Smooth muscle cell (in vitro differentiated cells): ENCODE data around the gene CCDC40. TPM values are rescaled to one million over a fixed set of nuclear protein-coding genes. Genes with fewer than 3 reads are reported as not detected.

Source experiments
- DNase-seq: peaks from one replicate; lab custom pipeline; 2025; ENCODE audit not compliant: unreplicated experiment; lab: John Stamatoyannopoulos, UW
- H2AFZ ChIP-seq: fragments of 200-600 bp; sonication (generic); 2 replicates; pipeline ENCODE4 v1.6.0; 2016; ENCODE audit warnings: antibody characterized with exemption, low read depth, mild to moderate bottlenecking
- H3F3A ChIP-seq: fragments of 200-600 bp; sonication (generic); 2 replicates; pipeline ENCODE4 v1.6.0; 2017; ENCODE audit warnings: antibody characterized with exemption, low read depth
- H3K27ac ChIP-seq: fragments of 200-600 bp; sonication (generic); 2 replicates; pipeline ENCODE4 v1.5.1; 2016; ENCODE audit warnings: low read depth, mild to moderate bottlenecking
- H3K27me3 ChIP-seq: fragments of 200-600 bp; sonication (generic); 2 replicates; pipeline ENCODE4 v1.6.1; 2016; ENCODE audit warnings: low read depth, mild to moderate bottlenecking
- H3K36me3 ChIP-seq: fragments of 200-600 bp; sonication (generic); 2 replicates; pipeline ENCODE4 v1.5.1; 2016; ENCODE audit warnings: low read depth
- H3K4me1 ChIP-seq: fragments of 200-600 bp; sonication (generic); 2 replicates; pipeline ENCODE4 v1.5.1; 2016; ENCODE audit warnings: low read depth
- H3K4me2 ChIP-seq: fragments of 200-600 bp; sonication (generic); 2 replicates; pipeline ENCODE4 v1.6.0; 2016; ENCODE audit warnings: mild to moderate bottlenecking
- H3K4me3 ChIP-seq: fragments of 200-600 bp; sonication (generic); 2 replicates; pipeline ENCODE4 v1.5.1; 2016; ENCODE audit warnings: mild to moderate bottlenecking
- H3K79me2 ChIP-seq: fragments of 200-600 bp; sonication (generic); 2 replicates; pipeline ENCODE4 v1.6.0; 2016; ENCODE audit warnings: low read depth, mild to moderate bottlenecking
- H3K9ac ChIP-seq: fragments of 200-600 bp; sonication (generic); 2 replicates; pipeline ENCODE4 v1.6.0; 2016; ENCODE audit warnings: low read depth
- H3K9me3 ChIP-seq: fragments of 200-600 bp; sonication (generic); replicated peaks from 2 replicates; pipeline ENCODE4 v1.5.1; 2016; ENCODE audit warnings: low read depth
- H4K20me1 ChIP-seq: fragments of 200-600 bp; sonication (generic); 2 replicates; pipeline ENCODE4 v1.6.0; 2016; ENCODE audit warnings: low read depth
- WGBS: methylation state at CpG from one replicate; pipeline ENCODE4 v1.1.7; 2016; ENCODE audit warnings: low lambda C conversion rate; 5-methylcytosine and 5-hydroxymethylcytosine counted together
- polyA plus RNA-seq: library from polyadenylated mRNA; unstranded; fragments of >200 nt; fragmentation: Nextera tagmentation; extraction: Ambion mirVana; gene quantifications from 2 replicates; pipeline ENCODE4 v1.2.1, GENCODE V29; 2016
- total RNA-seq: library from RNA; depleted of rRNA; stranded (reverse); fragments of >200 nt; gene quantifications from 2 replicates; pipeline ENCODE4 v1.2.3, GENCODE V29; 2014
- TF ChIP-seq, protein P1 (sequence below): fragments of 200-600 bp; sonication (generic); IDR thresholded peaks from 2 replicates; pipeline ENCODE4 v1.5.1; 2017; ENCODE audit warnings: borderline replicate concordance, mild to moderate bottlenecking, antibody characterized with exemption; ENCODE audit not compliant: insufficient read depth, poor library complexity, severe bottlenecking

Gene CCDC40
- total and polyA plus RNA-seq, 2 experiments from 2014 or later: 0.81 to 5.9 TPM

DNA sequence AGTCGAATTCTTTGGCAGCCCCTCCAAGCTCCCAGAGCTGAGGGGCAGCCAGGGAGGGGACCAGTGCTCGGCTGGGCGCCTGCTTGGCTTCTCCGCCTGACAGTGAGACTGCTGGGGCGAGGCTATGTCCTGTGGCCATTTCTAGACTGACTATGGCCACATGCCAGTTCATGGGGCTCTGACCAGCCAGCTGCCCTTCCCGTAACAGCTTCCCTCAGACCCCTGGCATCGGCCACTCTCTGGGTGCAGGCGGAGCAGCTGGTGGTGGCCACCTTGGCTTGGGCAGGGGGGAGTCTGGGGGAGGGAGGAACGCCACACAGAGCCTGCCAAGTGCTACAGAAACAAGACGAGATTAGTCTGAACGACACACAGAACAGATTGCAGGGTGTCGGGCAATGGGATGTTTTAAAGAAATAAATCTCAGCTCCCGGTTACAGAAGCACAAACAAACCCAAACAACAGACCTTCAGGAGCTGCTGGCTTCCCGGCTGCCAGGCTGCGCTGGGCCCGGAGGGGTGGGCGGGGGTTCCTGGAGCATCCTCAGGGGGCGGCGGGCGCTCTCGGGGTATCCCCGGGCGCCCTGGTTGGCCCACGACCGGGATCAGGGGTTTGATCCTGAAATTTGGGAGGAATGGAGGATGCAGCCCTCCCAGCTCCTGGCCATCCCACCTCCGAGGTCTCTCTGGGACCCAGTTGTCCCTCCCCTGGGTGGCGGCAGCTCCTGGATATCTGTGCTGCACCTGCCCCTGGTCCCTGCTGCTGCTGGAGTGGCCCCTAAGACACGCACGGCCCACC is 35.3 kb upstream of the CCDC40 start:
- peaks cover 3% of the 10 kb centered on the region for H3K79me2 ChIP-seq
- H4K20me1 ChIP-seq: peaks cover 37% of the 10 kb centered on the region
- no peak overlapping the region for H3K9ac ChIP-seq
- no peak overlapping the region for H3K27ac ChIP-seq
- no peaks in the 10 kb centered on the region for H3K9me3 ChIP-seq
- no peaks in the 10 kb centered on the region for H3F3A ChIP-seq
- TF ChIP-seq, protein P1, sequence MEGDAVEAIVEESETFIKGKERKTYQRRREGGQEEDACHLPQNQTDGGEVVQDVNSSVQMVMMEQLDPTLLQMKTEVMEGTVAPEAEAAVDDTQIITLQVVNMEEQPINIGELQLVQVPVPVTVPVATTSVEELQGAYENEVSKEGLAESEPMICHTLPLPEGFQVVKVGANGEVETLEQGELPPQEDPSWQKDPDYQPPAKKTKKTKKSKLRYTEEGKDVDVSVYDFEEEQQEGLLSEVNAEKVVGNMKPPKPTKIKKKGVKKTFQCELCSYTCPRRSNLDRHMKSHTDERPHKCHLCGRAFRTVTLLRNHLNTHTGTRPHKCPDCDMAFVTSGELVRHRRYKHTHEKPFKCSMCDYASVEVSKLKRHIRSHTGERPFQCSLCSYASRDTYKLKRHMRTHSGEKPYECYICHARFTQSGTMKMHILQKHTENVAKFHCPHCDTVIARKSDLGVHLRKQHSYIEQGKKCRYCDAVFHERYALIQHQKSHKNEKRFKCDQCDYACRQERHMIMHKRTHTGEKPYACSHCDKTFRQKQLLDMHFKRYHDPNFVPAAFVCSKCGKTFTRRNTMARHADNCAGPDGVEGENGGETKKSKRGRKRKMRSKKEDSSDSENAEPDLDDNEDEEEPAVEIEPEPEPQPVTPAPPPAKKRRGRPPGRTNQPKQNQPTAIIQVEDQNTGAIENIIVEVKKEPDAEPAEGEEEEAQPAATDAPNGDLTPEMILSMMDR: no peak
- 95% methylated on average over 27 of the region's 29 CpGs for WGBS
- H2AFZ ChIP-seq: no peak overlapping the region
- H3K4me1 ChIP-seq: no peaks in the 10 kb centered on the region
- no peaks in the 10 kb centered on the region for H3K27me3 ChIP-seq
- no peaks in the 10 kb centered on the region for H3K36me3 ChIP-seq
- no peak overlapping the region for H3K4me3 ChIP-seq
- no peak for DNase-seq
- H3K4me2 ChIP-seq: no peak overlapping the region

DNA sequence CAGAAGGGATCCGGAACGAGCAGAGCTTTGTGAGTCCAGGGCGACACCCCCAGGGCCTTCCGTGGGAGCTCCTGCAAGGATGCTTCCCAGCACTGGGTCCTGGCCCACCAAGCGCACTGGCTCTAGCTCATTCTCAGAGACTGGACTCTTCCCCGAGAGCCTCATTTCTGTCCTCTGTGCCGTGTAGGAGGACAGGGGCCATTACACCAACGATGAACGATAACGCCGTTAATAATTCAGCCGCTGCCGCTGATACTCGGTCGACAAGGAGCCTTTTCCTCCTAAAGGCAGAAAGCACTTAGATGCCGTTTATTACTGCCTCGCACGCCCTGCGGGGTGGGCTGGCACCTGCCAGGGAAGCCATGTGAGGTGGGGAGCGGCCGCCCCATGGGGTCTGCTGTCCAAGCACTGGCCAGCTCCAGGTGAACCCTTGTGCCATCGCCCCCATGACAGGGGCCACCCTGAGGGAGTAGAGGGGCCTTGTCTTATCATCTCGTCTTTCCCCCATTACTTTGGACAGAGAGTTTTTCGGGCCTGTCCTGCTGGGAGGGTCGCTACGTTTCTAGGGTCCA is 34.3 kb upstream of the CCDC40 start:
- peaks cover 3% of the 10 kb centered on the region for H3K79me2 ChIP-seq
- H4K20me1 ChIP-seq: peaks cover 47% of the 10 kb centered on the region
- no peak overlapping the region for H3K4me2 ChIP-seq
- no peaks in the 10 kb centered on the region for H3F3A ChIP-seq
- TF ChIP-seq, protein P1: no peak
- no peak for DNase-seq
- H3K4me1 ChIP-seq: no peaks in the 10 kb centered on the region
- no peak overlapping the region for H3K9ac ChIP-seq
- no peak overlapping the region for H2AFZ ChIP-seq
- H3K9me3 ChIP-seq: no peaks in the 10 kb centered on the region
- H3K27ac ChIP-seq: no peak overlapping the region
- WGBS: 96% methylated on average over 26 of the region's 26 CpGs
- H3K27me3 ChIP-seq: no peaks in the 10 kb centered on the region
- H3K4me3 ChIP-seq: no peak overlapping the region
- H3K36me3 ChIP-seq: no peaks in the 10 kb centered on the region

DNA sequence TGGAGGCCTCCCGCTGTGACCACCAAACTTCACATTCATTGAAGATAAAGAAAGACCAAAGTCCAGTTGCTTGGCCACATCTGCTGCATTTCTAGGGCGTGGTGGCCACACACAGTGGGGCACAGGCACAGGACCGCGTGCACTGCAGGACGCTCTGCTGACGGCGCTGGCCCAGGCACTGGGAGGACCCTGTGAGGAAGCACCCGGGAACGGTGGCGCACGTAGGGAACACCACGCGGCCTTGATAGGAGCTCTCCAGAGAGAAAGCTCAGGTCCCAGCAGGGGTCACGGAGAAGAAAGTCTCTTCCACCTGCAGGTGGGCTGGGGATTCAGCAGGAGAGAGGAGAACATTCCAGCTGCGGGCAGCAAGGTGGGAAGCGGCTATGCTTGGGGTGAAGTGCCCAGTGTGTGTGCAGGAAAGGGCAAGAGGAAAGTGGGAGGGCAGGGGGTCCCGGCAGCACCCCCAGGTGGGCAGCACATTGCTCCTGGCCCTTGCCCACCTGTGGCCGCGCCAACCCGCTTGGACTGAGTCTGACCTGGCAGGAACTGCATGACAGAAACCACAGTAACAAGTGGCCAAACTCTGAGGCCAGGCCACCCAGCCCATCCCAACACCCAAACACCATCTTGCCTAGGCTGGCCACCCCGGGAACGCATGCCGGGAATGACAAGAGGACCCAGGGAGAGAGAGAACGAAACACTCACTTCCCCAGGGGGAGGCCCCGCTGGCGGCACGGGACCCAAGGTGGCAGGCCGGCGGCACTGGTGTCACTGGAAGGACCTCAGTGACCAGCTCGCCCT is 33.6 kb upstream of the CCDC40 start:
- Histone ChIP-seq H3K27ac (no peak overlapping the region), H3K4me3 (no peak overlapping the region), H3K9ac (no peak overlapping the region), H3K79me2 (peaks cover 3% of the 10 kb centered on the region), H3F3A (no peaks in the 10 kb centered on the region), H3K27me3 (no peaks in the 10 kb centered on the region), H2AFZ (no peak overlapping the region), H3K4me1 (no peaks in the 10 kb centered on the region), H3K36me3 (no peaks in the 10 kb centered on the region), H4K20me1 (peaks cover 50% of the 10 kb centered on the region), H3K4me2 (no peak overlapping the region), H3K9me3 (no peaks in the 10 kb centered on the region)
- no peak for DNase-seq
- 97% methylated on average over 30 of the region's 30 CpGs for WGBS
- TF ChIP-seq, protein P1: no peak
